Breast epithelium (tissue), 3 donors: ENCODE results near the gene SDHD.
A peak's percentile ranks its signal among the peaks of the same experiment; 100 is the strongest.

Experiments used
- CTCF ChIP-seq, 3 donors: fragments of 450-650 bp; IDR thresholded peaks; one replicate each; pipeline ENCODE4 v1.5.1; 2016 to 2017; ENCODE audit warnings: antibody characterized with exemption in 3 of 3, mild to moderate bottlenecking in 3 of 3, moderate library complexity in 3 of 3
- POLR2AphosphoS5 ChIP-seq, 3 donors: sonication (generic); formaldehyde crosslinking; IDR thresholded peaks; one replicate each; pipeline ENCODE4 v1.6.1; 2017; ENCODE audit warnings: antibody characterized with exemption in 3 of 3

GRCh38 chr11:112113539-112114457, 27.1 kb downstream of the SDHD start:
- peak; percentile 34 to 52 (median 51) for TF ChIP-seq CTCF (IDR thresholded peaks at IDR 0.05)
- TF ChIP-seq POLR2AphosphoS5 (IDR thresholded peaks at IDR 0.05): no peak
